ENCODE measurements around the gene ABHD12. TPM values are rescaled to one million over a fixed set of nuclear protein-coding genes. Genes with fewer than 3 reads are reported as not detected.

Gene ABHD12

DNA sequence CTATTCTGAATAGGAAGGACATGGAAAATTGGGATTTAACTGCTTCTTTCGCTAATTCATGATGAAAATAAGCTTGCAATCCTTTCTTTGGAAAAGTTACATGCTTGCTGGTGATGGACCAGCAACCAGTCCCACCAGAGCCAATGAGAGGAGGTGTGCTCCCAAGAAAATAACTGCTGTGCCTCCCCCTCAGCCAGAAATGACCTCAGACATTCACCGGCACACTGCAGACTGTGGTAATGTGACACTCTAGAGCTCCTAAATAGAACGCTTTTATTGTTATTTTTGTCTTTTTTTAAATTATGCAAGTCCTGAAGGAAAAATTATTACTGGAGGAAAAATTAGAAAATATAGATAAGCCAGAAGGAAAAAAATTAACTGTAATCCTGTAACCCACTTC is 140.1 kb downstream of the ABHD12 start:
- no peak overlapping the region for H3K18ac ChIP-seq (ENCODE audit: low read length)
- no peak overlapping the region for H3K4me2 ChIP-seq (ENCODE audit: insufficient read depth, low read length, poor library complexity, severe bottlenecking)
- peaks cover 5 to 38% of the 10 kb centered on the region in 2 donors for H3K36me3 ChIP-seq (replicated peaks in 1 of 2; ENCODE audit: control insufficient read depth in 2 of 2, insufficient read depth in 2 of 2, low read length in 2 of 2)
- H3K9me3 ChIP-seq (replicated peaks in 1 of 2; ENCODE audit: control insufficient read depth in 2 of 2, insufficient read depth in 1 of 2, low read depth in 1 of 2, low read length in 2 of 2) = no peaks in the 10 kb centered on the region
- no peak overlapping the region for H2AFZ ChIP-seq (ENCODE audit: low read length)
- no peak overlapping the region for H3K4ac ChIP-seq (ENCODE audit: low read length)
- no peak overlapping the region for H2BK12ac ChIP-seq (ENCODE audit: low read length)
- H3K4me1 ChIP-seq (ENCODE audit: control insufficient read depth in 2 of 2, insufficient read depth in 1 of 2, low read depth in 1 of 2, low read length in 2 of 2) = peaks cover 19 to 34% of the 10 kb centered on the region in 2 donors
- H3K27me3 ChIP-seq (ENCODE audit: control insufficient read depth in 3 of 3, insufficient read depth in 3 of 3, low read depth in 1 of 3, low read length in 3 of 3) = peaks cover 0 to 13% (median 5%) of the 10 kb centered on the region in 3 experiments
- WGBS, 2 donors (ENCODE audit: extremely low coverage in 2 of 2, insufficient read length in 2 of 2, insufficient replicate concordance in 1 of 2) = no CpG with 5 or more reads among the region's 3 CpGs
- H2BK120ac ChIP-seq (ENCODE audit: low read depth, low read length) = no peak overlapping the region
- no peak overlapping the region for H2BK15ac ChIP-seq (ENCODE audit: low read length)
- H3K14ac ChIP-seq (ENCODE audit: low read length) = no peak overlapping the region
- H2AK5ac ChIP-seq (ENCODE audit: low read depth, low read length) = no peak overlapping the region
- H3K4me3 ChIP-seq (ENCODE audit: low read length in 2 of 2) = no peak overlapping the region
- H4K8ac ChIP-seq (ENCODE audit: low read depth, low read length) = no peak overlapping the region
- H3K79me1 ChIP-seq (ENCODE audit: low read depth, low read length) = peaks cover 5% of the 10 kb centered on the region
- no peak overlapping the region for H3K27ac ChIP-seq (replicated peaks; ENCODE audit: low read length)
- H2BK5ac ChIP-seq (ENCODE audit: low read length) = no peak overlapping the region
- no peak overlapping the region for H3K23ac ChIP-seq (ENCODE audit: low read depth, low read length, poor library complexity)
- H3K9ac ChIP-seq (ENCODE audit: low read depth, low read length, poor library complexity) = no peak overlapping the region
- H4K91ac ChIP-seq (ENCODE audit: low read depth, low read length, poor library complexity) = no peak overlapping the region
- no peak for DNase-seq (ENCODE audit: low spot score)

Small RNA genes lying within 50 kb of the gene (small RNA-seq; reads per million reads assigned to genes)
- gene AL121772.2 (ENCODE audit: insufficient read depth) = not detected
